Activated naive CD8-positive, alpha-beta T cell (primary cell): ENCODE data around the gene STK17A.
"Not testable (repeated sequence)": the region's sequence is repeated elsewhere in the genome, so short reads cannot be mapped to it uniquely, and the experiment has no call there.

Source experiments
- H3K27ac Mint-ChIP-seq: one replicate; pipeline ENCODE4 v1.8.0; 2021; ENCODE audit warnings: mixed read lengths
- H3K27me3 Mint-ChIP-seq: one replicate; pipeline ENCODE4 v1.8.0; 2021; ENCODE audit warnings: mixed read lengths
- H3K36me3 Mint-ChIP-seq: one replicate; pipeline ENCODE4 v1.8.0; 2021; ENCODE audit warnings: mixed read lengths
- H3K4me1 Mint-ChIP-seq: one replicate; pipeline ENCODE4 v1.8.0; 2021; ENCODE audit warnings: low read depth, mixed read lengths
- H3K4me3 Mint-ChIP-seq: one replicate; pipeline ENCODE4 v1.8.0; 2021; ENCODE audit warnings: mild to moderate bottlenecking, mixed read lengths
- H3K9me3 Mint-ChIP-seq: one replicate; pipeline ENCODE4 v1.8.0; 2021; ENCODE audit warnings: low read depth, mixed read lengths

The STK17A gene

GRCh38 chr7:43583424-43584194 is 701 bp downstream of the STK17A start:
- peak overlapping the region; percentile 97 for H3K4me3 Mint-ChIP-seq
- H3K27me3 Mint-ChIP-seq, result no peaks in the 10 kb centered on the region
- no peaks in the 10 kb centered on the region for H3K9me3 Mint-ChIP-seq
- no peaks in the 10 kb centered on the region for H3K36me3 Mint-ChIP-seq
- peak overlapping the region; percentile 97 for H3K27ac Mint-ChIP-seq
- peaks cover 38% of the 10 kb centered on the region for H3K4me1 Mint-ChIP-seq

- peak overlapping the region; percentile 97 for H3K27ac Mint-ChIP-seq
- no peaks in the 10 kb centered on the region for H3K36me3 Mint-ChIP-seq
- H3K9me3 Mint-ChIP-seq, result no peaks in the 10 kb centered on the region
- peaks cover 43% of the 10 kb centered on the region for H3K4me1 Mint-ChIP-seq
- H3K27me3 Mint-ChIP-seq, result no peaks in the 10 kb centered on the region
- H3K4me3 Mint-ChIP-seq, result peak overlapping the region; percentile 97
Observed at GRCh38 chr7:43584195-43584586, 1.3 kb downstream of the STK17A start.

GRCh38 chr7:43584733-43585132 is 1.8 kb downstream of the STK17A start:
- H3K27me3 Mint-ChIP-seq, H3K36me3 Mint-ChIP-seq, H3K9me3 Mint-ChIP-seq: not testable (repeated sequence)
- Mint-ChIP-seq H3K27ac (peak overlapping the region; percentile 97), H3K4me3 (peak overlapping the region; percentile 97), H3K4me1 (peaks cover 48% of the 10 kb centered on the region)

GRCh38 chr7:43585562-43585961 is 2.7 kb downstream of the STK17A start:
- H3K9me3 Mint-ChIP-seq, result no peaks in the 10 kb centered on the region

GRCh38 chr7:43586251-43586900 is 3.5 kb downstream of the STK17A start:
- peak overlapping the region; percentile 97 for H3K27ac Mint-ChIP-seq
- H3K36me3 Mint-ChIP-seq, result no peaks in the 10 kb centered on the region
- H3K9me3 Mint-ChIP-seq, result no peaks in the 10 kb centered on the region
- peak overlapping the region; percentile 97 for H3K4me3 Mint-ChIP-seq
- H3K4me1 Mint-ChIP-seq, result peaks cover 62% of the 10 kb centered on the region
- H3K27me3 Mint-ChIP-seq, result no peaks in the 10 kb centered on the region

More at GRCh38 chr7:43585562-43585961, 2.7 kb downstream of the STK17A start:
- peak overlapping the region; percentile 97 for H3K4me3 Mint-ChIP-seq
- H3K4me1 Mint-ChIP-seq, result peaks cover 55% of the 10 kb centered on the region
- no peaks in the 10 kb centered on the region for H3K27me3 Mint-ChIP-seq
- H3K27ac Mint-ChIP-seq, result peak overlapping the region; percentile 97
- no peaks in the 10 kb centered on the region for H3K36me3 Mint-ChIP-seq

- H3K36me3 Mint-ChIP-seq, result peaks cover 2% of the 10 kb centered on the region
- H3K4me1 Mint-ChIP-seq, result peaks cover 71% of the 10 kb centered on the region
- no peaks in the 10 kb centered on the region for H3K27me3 Mint-ChIP-seq
- H3K9me3 Mint-ChIP-seq, result no peaks in the 10 kb centered on the region
- peak overlapping the region; percentile 71 for H3K4me3 Mint-ChIP-seq
- peak overlapping the region; percentile 97 for H3K27ac Mint-ChIP-seq
Observed at GRCh38 chr7:43588477-43589132, 5.7 kb downstream of the STK17A start.

GRCh38 chr7:43589133-43589478 is 6.2 kb downstream of the STK17A start:
- H3K27me3 Mint-ChIP-seq, result no peaks in the 10 kb centered on the region
- H3K9me3 Mint-ChIP-seq, result no peaks in the 10 kb centered on the region
- H3K4me3 Mint-ChIP-seq, result peak overlapping the region; percentile 75
- peaks cover 2% of the 10 kb centered on the region for H3K36me3 Mint-ChIP-seq
- peaks cover 76% of the 10 kb centered on the region for H3K4me1 Mint-ChIP-seq
- peak overlapping the region; percentile 97 for H3K27ac Mint-ChIP-seq

- peak overlapping the region; percentile 97 for H3K27ac Mint-ChIP-seq
- peak overlapping the region; percentile 75 for H3K4me3 Mint-ChIP-seq
- peaks cover 80% of the 10 kb centered on the region for H3K4me1 Mint-ChIP-seq
- no peaks in the 10 kb centered on the region for H3K9me3 Mint-ChIP-seq
- H3K36me3 Mint-ChIP-seq, result peaks cover 2% of the 10 kb centered on the region
- no peaks in the 10 kb centered on the region for H3K27me3 Mint-ChIP-seq
Observed at GRCh38 chr7:43589728-43590127, 6.8 kb downstream of the STK17A start.

GRCh38 chr7:43590862-43591557 is 8.1 kb downstream of the STK17A start:
- H3K27me3 Mint-ChIP-seq, result no peaks in the 10 kb centered on the region
- H3K4me3 Mint-ChIP-seq, result peak overlapping the region; percentile 71
- H3K27ac Mint-ChIP-seq, result peak overlapping the region; percentile 95

GRCh38 chr7:43591558-43592180 is 8.8 kb downstream of the STK17A start:
- H3K36me3 Mint-ChIP-seq, result peaks cover 5% of the 10 kb centered on the region
- no peaks in the 10 kb centered on the region for H3K27me3 Mint-ChIP-seq
- H3K9me3 Mint-ChIP-seq, result no peaks in the 10 kb centered on the region
- H3K4me1 Mint-ChIP-seq, result peaks cover 86% of the 10 kb centered on the region
- peak overlapping the region; percentile 95 for H3K27ac Mint-ChIP-seq
- H3K4me3 Mint-ChIP-seq, result peak overlapping the region; percentile 71

More at GRCh38 chr7:43590862-43591557, 8.1 kb downstream of the STK17A start:
- peaks cover 84% of the 10 kb centered on the region for H3K4me1 Mint-ChIP-seq
- peaks cover 5% of the 10 kb centered on the region for H3K36me3 Mint-ChIP-seq
- H3K9me3 Mint-ChIP-seq, result no peaks in the 10 kb centered on the region

GRCh38 chr7:43592326-43592725 is 9.4 kb downstream of the STK17A start:
- Mint-ChIP-seq H3K4me1 (peaks cover 86% of the 10 kb centered on the region), H3K4me3 (peak overlapping the region; percentile 71), H3K27me3 (no peaks in the 10 kb centered on the region), H3K27ac (peak overlapping the region; percentile 95), H3K9me3 (no peaks in the 10 kb centered on the region), H3K36me3 (peaks cover 7% of the 10 kb centered on the region)

- Mint-ChIP-seq H3K4me1 (peaks cover 86% of the 10 kb centered on the region), H3K9me3 (no peaks in the 10 kb centered on the region), H3K36me3 (peaks cover 7% of the 10 kb centered on the region), H3K4me3 (peak overlapping the region; percentile 71), H3K27me3 (no peaks in the 10 kb centered on the region), H3K27ac (peak overlapping the region; percentile 95)
Observed at GRCh38 chr7:43593010-43593409, 10.1 kb downstream of the STK17A start.

GRCh38 chr7:43594020-43594419 is 11.1 kb downstream of the STK17A start:
- Mint-ChIP-seq H3K4me3 (peak overlapping the region; percentile 71), H3K36me3 (peaks cover 7% of the 10 kb centered on the region), H3K27ac (peak overlapping the region; percentile 95), H3K4me1 (peaks cover 85% of the 10 kb centered on the region), H3K9me3 (no peaks in the 10 kb centered on the region), H3K27me3 (no peaks in the 10 kb centered on the region)

- not testable (repeated sequence) for H3K27me3 Mint-ChIP-seq, H3K9me3 Mint-ChIP-seq, H3K36me3 Mint-ChIP-seq, H3K4me3 Mint-ChIP-seq
- Mint-ChIP-seq H3K27ac (peak overlapping the region; percentile 89), H3K4me1 (peaks cover 78% of the 10 kb centered on the region)
Observed at GRCh38 chr7:43596426-43596825, 13.5 kb downstream of the STK17A start.
